ENCODE measurements around the gene HMGCS1. TPM values are rescaled to one million over a fixed set of nuclear protein-coding genes. Genes with fewer than 3 reads are reported as not detected.
"Not testable (repeated sequence)": the region's sequence is repeated elsewhere in the genome, so short reads cannot be mapped to it uniquely, and the experiment has no call there.

The HMGCS1 gene
- total and polyA plus RNA-seq, 3 experiments from 2014 or later = 9.4 to 75.1 (median 70.3) TPM

DNA sequence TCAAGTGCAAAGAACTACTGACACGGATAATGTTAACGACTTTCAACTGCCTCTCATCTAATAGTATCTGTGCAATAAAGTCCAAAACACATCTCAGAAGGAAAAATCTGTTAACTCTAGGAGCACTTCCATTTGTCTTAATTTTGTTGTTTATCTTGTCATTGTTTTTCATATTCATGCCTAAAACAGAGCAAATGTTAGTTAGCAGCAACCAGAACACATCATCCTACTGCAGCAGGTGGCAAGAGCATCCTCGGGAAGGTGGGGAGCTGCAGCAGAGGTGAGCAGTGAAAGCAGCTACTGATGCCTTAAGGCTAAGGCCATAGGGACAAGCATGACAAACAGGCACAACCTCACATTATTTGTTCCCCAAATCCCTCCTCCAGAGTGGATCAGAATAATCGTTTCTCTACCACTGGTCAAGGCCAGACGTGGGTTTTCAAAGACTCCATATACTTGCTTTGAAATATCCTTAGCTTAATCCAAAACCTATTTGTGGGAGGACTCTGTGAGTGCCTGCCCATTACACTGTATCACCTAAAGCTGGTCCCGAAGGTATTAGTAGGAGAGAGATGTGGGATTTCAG lies 1.0 kb downstream of the HMGCS1 start:
- H3K9me3 Mint-ChIP-seq = no peaks in the 10 kb centered on the region
- H3K4me3 Mint-ChIP-seq = peak overlapping the region; percentile 88 to 97 (median 95)
- H3K36me3 ChIP-seq (ENCODE audit: insufficient read depth, low read length) = no peaks in the 10 kb centered on the region
- H3K27ac ChIP-seq (ENCODE audit: low read depth, low read length) = peak overlapping the region; percentile 97
- no peak for DNase-seq
- peaks cover 3 to 8% of the 10 kb centered on the region in 2 donors for H3K27me3 Mint-ChIP-seq
- peaks cover 36% of the 10 kb centered on the region for H3K4me1 ChIP-seq (ENCODE audit: insufficient read depth, low read length)
- no peaks in the 10 kb centered on the region for H3K9me3 ChIP-seq (ENCODE audit: low read length)
- peak overlapping the region; percentile 82 to 96 (median 95) for H3K27ac Mint-ChIP-seq
- H3K4me1 Mint-ChIP-seq = peaks cover 25 to 50% (median 48%) of the 10 kb centered on the region in 3 donors
- peaks cover 0 to 6% (median 0%) of the 10 kb centered on the region in 3 donors for H3K36me3 Mint-ChIP-seq
- H3K4me3 ChIP-seq (ENCODE audit: low read length) = peak overlapping the region; percentile 77
- ChIA-PET CTCF (interaction anchor here (0.7 to 4.2 kb wide), 8 partner anchors 78 to 403 kb away, joined by 3 to 33 read pairs (median 6); partner anchors contain the start of genes ANXA2R, TMEM267 and ZNF131), POLR2A (interaction anchor here (0.5 to 2.6 kb wide), 6 partner anchors 85 to 304 kb away, joined by 3 to 42 read pairs (median 10); partner anchors contain the start of genes NNT, TMEM267 and ZNF131)
- no peaks in the 10 kb centered on the region for H3K27me3 ChIP-seq (ENCODE audit: insufficient read depth, low read length, poor library complexity, severe bottlenecking)

DNA sequence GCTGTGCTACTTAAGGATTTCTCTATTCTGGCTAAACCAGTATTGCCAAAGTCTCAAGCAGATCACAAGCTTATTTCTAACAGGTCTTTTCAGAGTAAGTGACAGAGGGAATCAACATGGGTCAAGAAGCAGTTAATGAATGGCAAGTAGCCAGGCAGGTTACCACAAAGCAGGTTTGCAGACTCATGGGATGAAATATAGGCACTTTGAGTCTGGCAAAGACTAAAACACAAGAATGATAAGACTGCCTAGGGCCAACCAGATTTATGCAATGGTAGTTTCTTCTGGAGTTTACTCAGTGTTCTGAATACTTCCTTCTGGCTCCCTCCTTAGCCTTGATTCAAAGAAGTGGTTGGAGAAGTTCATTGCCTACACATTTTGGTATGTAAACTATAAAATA lies 3.6 kb downstream of the HMGCS1 start:
- DNase-seq = no peak
- Mint-ChIP-seq H3K27ac (no peak overlapping the region), H3K27me3 (peaks cover 0 to 5% of the 10 kb centered on the region in 2 donors), H3K4me1 (peaks cover 32 to 64% (median 49%) of the 10 kb centered on the region in 3 donors), H3K36me3 (peaks cover 0 to 8% (median 0%) of the 10 kb centered on the region in 3 donors), H3K4me3 (no peak overlapping the region), H3K9me3 (no peaks in the 10 kb centered on the region)
- Histone ChIP-seq H3K36me3 (ENCODE audit: insufficient read depth, low read length) (no peaks in the 10 kb centered on the region), H3K4me3 (ENCODE audit: low read length) (no peak overlapping the region), H3K27me3 (ENCODE audit: insufficient read depth, low read length, poor library complexity, severe bottlenecking) (no peaks in the 10 kb centered on the region), H3K9me3 (ENCODE audit: low read length) (no peaks in the 10 kb centered on the region), H3K4me1 (ENCODE audit: insufficient read depth, low read length) (peaks cover 36% of the 10 kb centered on the region), H3K27ac (ENCODE audit: low read depth, low read length) (no peak overlapping the region)
- CTCF ChIA-PET = interaction anchor here (0.9 kb wide), 1 partner anchor 175 kb away, joined by 4 read pairs; no protein-coding TSS in a partner anchor
- POLR2A ChIA-PET = no interaction called here

DNA sequence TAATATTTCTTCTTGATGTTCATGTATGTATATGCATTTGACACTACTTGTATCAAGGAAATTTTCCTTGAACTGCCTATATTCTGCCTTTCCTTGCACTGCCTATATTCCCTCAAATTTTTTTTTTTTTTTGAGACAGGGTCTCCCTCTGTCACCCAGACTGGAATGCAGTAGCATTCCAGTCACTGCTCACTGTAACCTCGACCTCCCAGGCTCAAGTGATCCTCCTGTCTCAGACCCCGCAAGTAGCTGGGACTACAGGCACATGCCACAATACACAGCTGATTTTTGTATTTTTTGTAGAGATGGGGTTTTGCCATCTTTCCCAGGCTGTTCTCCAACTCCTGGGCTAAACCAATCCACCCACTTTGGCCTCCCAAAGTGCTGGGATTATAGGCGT lies 4.1 kb downstream of the HMGCS1 start:
- H3K4me3 ChIP-seq (ENCODE audit: low read length) = no peak overlapping the region
- H3K27me3 ChIP-seq (ENCODE audit: insufficient read depth, low read length, poor library complexity, severe bottlenecking) = no peaks in the 10 kb centered on the region
- CTCF ChIA-PET = interaction anchor here (0.9 kb wide), 1 partner anchor 175 kb away, joined by 4 read pairs; no protein-coding TSS in a partner anchor
- no peak overlapping the region for H3K27ac ChIP-seq (ENCODE audit: low read depth, low read length)
- H3K4me1 ChIP-seq (ENCODE audit: insufficient read depth, low read length) = peaks cover 34% of the 10 kb centered on the region
- no peaks in the 10 kb centered on the region for H3K36me3 ChIP-seq (ENCODE audit: insufficient read depth, low read length)
- no peak for DNase-seq
- no peaks in the 10 kb centered on the region for H3K9me3 ChIP-seq (ENCODE audit: low read length)
- H3K4me3 Mint-ChIP-seq = no peak overlapping the region
- H3K4me1 Mint-ChIP-seq = peaks cover 38 to 69% (median 53%) of the 10 kb centered on the region in 3 donors
- H3K27me3 Mint-ChIP-seq = peaks cover 0 to 5% of the 10 kb centered on the region in 2 donors
- H3K27ac Mint-ChIP-seq = no peak overlapping the region
- no peaks in the 10 kb centered on the region for H3K9me3 Mint-ChIP-seq
- POLR2A ChIA-PET = no interaction called here
- H3K36me3 Mint-ChIP-seq = peaks cover 0 to 8% (median 0%) of the 10 kb centered on the region in 3 donors

DNA sequence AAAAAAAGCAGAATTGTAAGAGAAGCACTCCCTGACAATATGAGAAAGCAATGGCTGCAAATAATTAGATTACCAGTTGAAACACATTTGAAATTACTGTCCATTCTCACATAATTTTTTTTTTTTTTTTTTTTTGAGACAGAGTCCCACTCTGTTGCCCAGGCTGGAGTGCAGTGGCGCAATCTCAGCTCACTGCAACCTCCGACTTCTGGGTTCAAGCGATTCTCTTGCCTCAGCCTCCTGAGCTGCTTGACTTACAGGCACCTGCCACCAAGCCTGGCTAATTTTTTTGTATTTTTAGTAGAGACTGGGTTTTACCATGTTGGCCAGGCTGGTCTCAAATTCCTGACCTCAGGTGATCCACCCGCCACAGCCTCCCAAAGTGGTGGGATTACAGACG lies 6.3 kb downstream of the HMGCS1 start:
- peaks cover 26% of the 10 kb centered on the region for H3K4me1 ChIP-seq (ENCODE audit: insufficient read depth, low read length)
- H3K27ac ChIP-seq (ENCODE audit: low read depth, low read length); H3K36me3 ChIP-seq (ENCODE audit: insufficient read depth, low read length); DNase-seq; H3K36me3 Mint-ChIP-seq; H3K9me3 Mint-ChIP-seq; H3K4me3 Mint-ChIP-seq; H3K9me3 ChIP-seq (ENCODE audit: low read length); H3K4me3 ChIP-seq (ENCODE audit: low read length); H3K27me3 Mint-ChIP-seq; H3K27me3 ChIP-seq (ENCODE audit: insufficient read depth, low read length, poor library complexity, severe bottlenecking); POLR2A ChIA-PET: not testable (repeated sequence)
- Mint-ChIP-seq H3K27ac (peak overlapping the region in 1 of 8 donors; percentile 44), H3K4me1 (peaks cover 30 to 70% (median 52%) of the 10 kb centered on the region in 3 donors)
- CTCF ChIA-PET = interaction anchor here (1.0 to 1.7 kb wide), 4 partner anchors 18 to 398 kb away, joined by 3 to 5 read pairs (median 3); no protein-coding TSS in a partner anchor

DNA sequence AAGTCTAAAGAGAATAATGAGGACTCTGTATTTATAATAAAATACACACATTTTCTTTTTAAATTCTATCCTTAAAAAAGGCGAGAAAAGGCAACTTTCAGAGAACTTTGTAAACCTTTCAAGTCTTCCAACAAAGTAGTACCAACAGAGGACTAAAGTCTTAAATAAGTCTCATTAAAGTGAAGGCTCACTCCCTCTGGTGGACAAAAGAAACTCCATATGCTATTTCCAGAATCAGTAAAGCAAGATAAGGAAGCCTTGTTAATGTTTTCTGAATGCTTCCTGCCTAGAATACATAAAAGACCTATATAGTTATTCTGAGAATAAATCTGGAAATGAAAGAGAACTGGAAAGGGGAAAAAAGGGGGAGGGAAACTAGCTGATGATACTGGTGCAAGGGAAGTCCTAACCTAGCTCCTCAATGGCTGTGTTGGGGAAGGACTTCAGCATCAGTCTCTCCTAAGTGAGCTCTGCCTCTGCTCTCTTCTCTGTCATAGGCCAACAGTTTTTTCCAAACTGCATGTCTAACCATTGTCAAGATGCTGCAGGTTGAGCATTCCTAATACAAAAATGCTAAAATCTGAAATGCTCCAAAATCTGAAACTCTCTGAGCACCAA lies 7.2 kb downstream of the HMGCS1 start:
- no peak overlapping the region for H3K4me3 ChIP-seq (ENCODE audit: low read length)
- H3K4me1 ChIP-seq (ENCODE audit: insufficient read depth, low read length) = peaks cover 18% of the 10 kb centered on the region
- H3K36me3 ChIP-seq (ENCODE audit: insufficient read depth, low read length) = no peaks in the 10 kb centered on the region
- no peak overlapping the region for H3K27ac ChIP-seq (ENCODE audit: low read depth, low read length)
- no peaks in the 10 kb centered on the region for H3K27me3 ChIP-seq (ENCODE audit: insufficient read depth, low read length, poor library complexity, severe bottlenecking)
- H3K9me3 Mint-ChIP-seq = no peaks in the 10 kb centered on the region
- ChIA-PET POLR2A (no interaction called here), CTCF (interaction anchor here (0.7 to 1.7 kb wide), 8 partner anchors 17 to 397 kb away, joined by 3 to 5 read pairs (median 4); partner anchors contain the start of genes TMEM267 and ZNF131)
- H3K9me3 ChIP-seq (ENCODE audit: low read length) = no peaks in the 10 kb centered on the region
- H3K36me3 Mint-ChIP-seq = peaks cover 0 to 14% (median 2%) of the 10 kb centered on the region in 3 donors
- H3K4me3 Mint-ChIP-seq = peak overlapping the region in 1 of 7 donors; percentile 15
- DNase-seq = peak in 2 of 5 donors; percentile 36 to 44
- H3K4me1 Mint-ChIP-seq = peaks cover 34 to 70% (median 53%) of the 10 kb centered on the region in 3 donors
- no peaks in the 10 kb centered on the region for H3K27me3 Mint-ChIP-seq
- peak overlapping the region in 3 of 8 donors; percentile 7 to 55 (median 29) for H3K27ac Mint-ChIP-seq

DNA sequence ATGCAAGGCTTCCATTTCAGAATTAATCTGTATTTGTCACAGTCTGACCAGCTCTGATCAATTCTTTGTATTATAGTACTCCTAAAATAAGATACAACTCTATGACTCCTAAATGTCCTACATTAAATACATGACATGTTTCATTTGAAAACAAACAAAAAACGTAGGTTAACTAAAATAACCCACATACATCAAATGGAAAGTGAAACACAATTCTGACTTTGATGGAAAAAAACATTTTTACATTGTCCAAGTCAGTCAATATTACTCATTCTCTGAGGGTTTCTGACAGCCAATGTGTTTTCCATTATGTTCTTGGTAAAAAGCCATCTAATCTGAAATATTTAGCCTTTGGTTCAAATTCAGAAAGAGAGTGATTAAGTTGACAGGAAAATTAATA lies 8.7 kb downstream of the HMGCS1 start:
- Histone ChIP-seq H3K4me3 (ENCODE audit: low read length) (no peak overlapping the region), H3K27me3 (ENCODE audit: insufficient read depth, low read length, poor library complexity, severe bottlenecking) (no peaks in the 10 kb centered on the region), H3K9me3 (ENCODE audit: low read length) (no peaks in the 10 kb centered on the region), H3K27ac (ENCODE audit: low read depth, low read length) (no peak overlapping the region), H3K4me1 (ENCODE audit: insufficient read depth, low read length) (peaks cover 8% of the 10 kb centered on the region), H3K36me3 (ENCODE audit: insufficient read depth, low read length) (no peaks in the 10 kb centered on the region)
- Mint-ChIP-seq H3K4me1 (peaks cover 33 to 62% (median 51%) of the 10 kb centered on the region in 3 donors), H3K36me3 (peaks cover 0 to 22% (median 6%) of the 10 kb centered on the region in 3 donors), H3K27ac (peak overlapping the region in 2 of 8 donors; percentile 50 to 73), H3K27me3 (no peaks in the 10 kb centered on the region), H3K4me3 (peak overlapping the region in 3 of 7 donors; percentile 6 to 66 (median 12)), H3K9me3 (no peaks in the 10 kb centered on the region)
- ChIA-PET POLR2A (no interaction called here), CTCF (interaction anchor here (1.2 to 1.7 kb wide), 3 partner anchors 9 to 395 kb away, joined by 3 to 4 read pairs (median 3); partner anchors contain the start of genes HMGCS1 and TMEM267)
- DNase-seq = no peak

DNA sequence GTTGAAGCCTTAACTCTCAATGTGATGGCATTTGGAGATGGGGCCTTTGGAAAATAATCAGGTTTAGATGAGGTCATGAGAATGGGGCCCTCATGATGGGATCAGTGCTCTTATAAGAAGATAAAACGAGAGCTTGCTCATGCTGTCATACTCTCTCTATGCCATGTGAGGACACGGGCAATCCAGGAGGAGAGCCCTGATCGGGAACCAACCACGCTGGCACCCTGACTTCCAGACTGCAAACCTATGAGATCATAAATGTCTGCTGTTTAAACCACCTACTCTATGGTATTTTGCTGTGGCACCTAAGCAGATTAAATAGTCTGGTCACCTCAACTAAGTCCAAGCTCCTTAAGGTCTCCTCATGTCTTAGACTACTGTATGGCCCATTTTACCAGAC lies 10.0 kb downstream of the HMGCS1 start:
- Mint-ChIP-seq H3K4me3 (peak overlapping the region in 1 of 7 donors; percentile 32), H3K4me1 (peaks cover 30 to 54% (median 41%) of the 10 kb centered on the region in 3 donors)
- POLR2A ChIA-PET = no interaction called here

DNA sequence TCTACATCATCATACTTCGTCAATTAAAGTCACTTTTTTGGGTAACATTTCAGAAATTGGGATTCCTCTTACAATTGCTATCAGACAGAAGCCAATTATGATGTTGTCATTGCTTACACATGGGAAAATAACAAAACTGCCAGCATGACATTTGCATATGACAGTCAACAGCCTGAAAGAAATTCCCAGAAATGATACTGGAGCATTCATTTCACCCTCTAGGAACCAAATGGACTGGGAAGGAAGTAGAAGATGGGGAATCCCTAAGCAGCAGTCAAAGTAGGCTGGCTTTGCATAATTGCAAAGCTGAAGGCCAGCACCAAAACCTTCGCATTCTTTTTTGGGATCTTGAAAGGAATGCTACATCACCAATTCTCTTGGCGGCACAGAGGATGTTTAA lies 10.7 kb downstream of the HMGCS1 start:
- Histone ChIP-seq H3K4me3 (ENCODE audit: low read length) (no peak overlapping the region), H3K4me1 (ENCODE audit: insufficient read depth, low read length) (peaks cover 5% of the 10 kb centered on the region), H3K27me3 (ENCODE audit: insufficient read depth, low read length, poor library complexity, severe bottlenecking) (no peaks in the 10 kb centered on the region), H3K36me3 (ENCODE audit: insufficient read depth, low read length) (peaks cover 6% of the 10 kb centered on the region), H3K27ac (ENCODE audit: low read depth, low read length) (no peak overlapping the region), H3K9me3 (ENCODE audit: low read length) (no peaks in the 10 kb centered on the region)
- no peak for DNase-seq
- POLR2A ChIA-PET = no interaction called here
- CTCF ChIA-PET = no interaction called here
- H3K4me1 Mint-ChIP-seq = peaks cover 30 to 49% (median 35%) of the 10 kb centered on the region in 3 donors
- peaks cover 0 to 35% (median 13%) of the 10 kb centered on the region in 3 donors for H3K36me3 Mint-ChIP-seq
- H3K27ac Mint-ChIP-seq = peak overlapping the region in 1 of 8 donors; percentile 33
- no peak overlapping the region for H3K4me3 Mint-ChIP-seq
- H3K27me3 Mint-ChIP-seq = no peaks in the 10 kb centered on the region
- H3K9me3 Mint-ChIP-seq = no peaks in the 10 kb centered on the region

More for the DNA sequence above, 10.0 kb downstream of the HMGCS1 start:
- Histone ChIP-seq H3K4me3 (ENCODE audit: low read length) (no peak overlapping the region), H3K27me3 (ENCODE audit: insufficient read depth, low read length, poor library complexity, severe bottlenecking) (no peaks in the 10 kb centered on the region), H3K27ac (ENCODE audit: low read depth, low read length) (no peak overlapping the region), H3K9me3 (ENCODE audit: low read length) (no peaks in the 10 kb centered on the region), H3K4me1 (ENCODE audit: insufficient read depth, low read length) (peaks cover 5% of the 10 kb centered on the region), H3K36me3 (ENCODE audit: insufficient read depth, low read length) (peaks cover 5% of the 10 kb centered on the region)
- Mint-ChIP-seq H3K9me3 (no peaks in the 10 kb centered on the region), H3K36me3 (peaks cover 0 to 29% (median 11%) of the 10 kb centered on the region in 3 donors), H3K27ac (no peak overlapping the region), H3K27me3 (no peaks in the 10 kb centered on the region)
- CTCF ChIA-PET = interaction anchor here (1.2 kb wide), 1 partner anchor 394 kb away, joined by 3 read pairs; no protein-coding TSS in a partner anchor
- no peak for DNase-seq
